K562 (cell line): ENCODE data around the gene SLC25A45. TPM values are rescaled to one million over a fixed set of nuclear protein-coding genes. Genes with fewer than 3 reads are reported as not detected.

Experiments
- CBFB ChIP-seq: sonication (generic); formaldehyde crosslinking; IDR thresholded peaks from 2 replicates; pipeline ENCODE4 v1.4.0; 2020; ENCODE audit warnings: mild to moderate bottlenecking, missing genetic modification reagents
- CEBPB ChIP-seq: fragments of 450-650 bp; IDR thresholded peaks from 2 replicates; pipeline ENCODE4 v1.6.1; 2016; ENCODE audit warnings: missing genetic modification characterization, missing compliant biosample characterization
- ERF ChIP-seq: fragments of 450-650 bp; formaldehyde crosslinking; IDR thresholded peaks from 2 replicates; pipeline ENCODE4 v1.4.0; 2020; ENCODE audit warnings: mild to moderate bottlenecking, mixed read lengths
- FUS ChIP-seq: fragments of 200-400 bp; formaldehyde crosslinking; optimal IDR thresholded peaks from 2 replicates; pipeline ENCODE3; 2017; ENCODE audit warnings: low read depth, low read length
- GTF2E2 ChIP-seq: fragments of 200-800 bp; sonication (Bioruptor generic); IDR thresholded peaks from 2 replicates; pipeline ENCODE4 v1.6.1; 2016; ENCODE audit warnings: missing genetic modification characterization, missing compliant biosample characterization
- IFI16 ChIP-seq: fragments of 250-450 bp; sonication (Bioruptor Pico); IDR thresholded peaks from 2 replicates; pipeline ENCODE4 v2.1.2; 2022; ENCODE audit warnings: mild to moderate bottlenecking, inconsistent platforms
- KDM5B ChIP-seq: fragments of 200-600 bp; sonication (generic); IDR thresholded peaks from 2 replicates; pipeline ENCODE4 v1.6.1; 2012; ENCODE audit warnings: low read depth, mild to moderate bottlenecking, moderate library complexity, low read length, control low read depth, inconsistent platforms; ENCODE audit not compliant: insufficient replicate concordance
- KLF1 ChIP-seq: fragments of 450-650 bp; IDR thresholded peaks from 2 replicates; pipeline ENCODE4 v1.6.1; 2016; ENCODE audit warnings: missing genetic modification characterization, missing compliant biosample characterization
- MBD2 ChIP-seq: sonication (generic); IDR thresholded peaks from 2 replicates; pipeline ENCODE4 v1.6.1; 2016; ENCODE audit warnings: low read depth, borderline replicate concordance
- NEUROD1 ChIP-seq: fragments of 150-350 bp; IDR thresholded peaks from 2 replicates; pipeline ENCODE4 v1.6.1; 2014; ENCODE audit warnings: borderline replicate concordance, low read length, low read depth; ENCODE audit not compliant: partially characterized antibody
- POLR2H ChIP-seq: IDR thresholded peaks from 2 replicates; pipeline ENCODE4 v1.6.1; 2016; ENCODE audit warnings: missing genetic modification characterization, low read depth, mild to moderate bottlenecking, control low read depth, missing compliant biosample characterization, moderate library complexity
- RBM22 ChIP-seq: fragments of 200-400 bp; formaldehyde crosslinking; IDR thresholded peaks from 2 replicates; pipeline ENCODE4 v1.6.1; 2018; ENCODE audit warnings: low read length, low read depth; ENCODE audit not compliant: poor library complexity, severe bottlenecking
- SIN3A ChIP-seq, 2 experiments: fragments of 150-350 bp in 1 of 2; IDR thresholded peaks; 2 replicates each; pipeline ENCODE4 v1.6.1; 2011 to 2016; ENCODE audit warnings: borderline replicate concordance in 2 of 2, low read depth in 2 of 2, low read length in 2 of 2, mild to moderate bottlenecking in 2 of 2, moderate library complexity in 2 of 2; ENCODE audit not compliant: control insufficient read depth in 1 of 2
- SREBF2 ChIP-seq: sonication (generic); formaldehyde crosslinking; IDR thresholded peaks from 2 replicates; pipeline ENCODE4 v1.4.0; 2020; ENCODE audit warnings: mild to moderate bottlenecking, missing genetic modification reagents
- THAP12 ChIP-seq: fragments of 250-450 bp; sonication (Bioruptor Pico); IDR thresholded peaks from 2 replicates; pipeline ENCODE4 v1.9.0; 2021; ENCODE audit warnings: mild to moderate bottlenecking, inconsistent platforms
- TRIM28 ChIP-seq: fragments of 450-650 bp; IDR thresholded peaks from 2 replicates; pipeline ENCODE4 v1.6.1; 2017
- ZBTB1 ChIP-seq: sonication (generic); formaldehyde crosslinking; IDR thresholded peaks from 2 replicates; pipeline ENCODE4 v1.8.1; 2023; ENCODE audit warnings: missing genetic modification reagents, low read depth, mild to moderate bottlenecking, borderline replicate concordance
- ZBTB7A ChIP-seq: IDR thresholded peaks from 2 replicates; pipeline ENCODE4 v1.6.1; 2011; ENCODE audit warnings: low read depth, mild to moderate bottlenecking, low read length, moderate library complexity, borderline replicate concordance; ENCODE audit not compliant: control insufficient read depth
- ZNF583 ChIP-seq: fragments of 250-450 bp; sonication (Bioruptor Pico); IDR thresholded peaks from 2 replicates; pipeline ENCODE4 v1.4.0; 2020
- ZNF668 ChIP-seq: fragments of 250-450 bp; sonication (Bioruptor Pico); IDR thresholded peaks from 2 replicates; pipeline ENCODE4 v1.8.0; 2022; ENCODE audit warnings: mild to moderate bottlenecking, inconsistent platforms
- ZSCAN32 ChIP-seq: fragments of 450-650 bp; formaldehyde crosslinking; IDR thresholded peaks from 2 replicates; pipeline ENCODE4 v1.4.0; 2020; ENCODE audit warnings: mild to moderate bottlenecking, moderate library complexity
- polyA plus RNA-seq, 8 experiments: library from polyadenylated mRNA; depleted of rRNA in 4 of 8; stranded (reverse) in 5 of 8; unstranded in 3 of 8; fragments of >200 nt; fragmentation: Nextera tagmentation in 2 of 8; fragmentation: Illumina TruSeq in 1 of 8; extraction: Ambion mirVana in 2 of 8; extraction: Trizol in 1 of 8; gene quantifications; 2 replicates each; pipeline versions ENCODE4 v1.2.1 to v1.2.3, GENCODE V29; 2011 to 2014; ENCODE audit warnings: inconsistent platforms in 1 of 8, missing spikeins in 1 of 8
- total RNA-seq, 7 experiments: library from RNA; depleted of rRNA in 6 of 7; stranded (reverse); fragments of >200 nt in 6 of 7; fragmentation: Illumina TruSeq in 2 of 7; extraction: Trizol in 2 of 7; gene quantifications; 2 replicates each; pipeline versions ENCODE4 v1.2.1 to v1.2.3, GENCODE V29; 2011 to 2021; ENCODE audit warnings: low replicate concordance in 1 of 7
- TF ChIP-seq, protein P1 (sequence below): sonication (generic); formaldehyde crosslinking; IDR thresholded peaks from 2 replicates; pipeline ENCODE4 v1.8.0; 2022; ENCODE audit warnings: mild to moderate bottlenecking, missing genetic modification reagents

The SLC25A45 gene
- total and polyA plus RNA-seq, 9 of the 15 experiments (the other 6 are each of a cell fraction or from before 2014, with no cell fraction given): 0.15 to 2.3 (median 0.68) TPM

DNA sequence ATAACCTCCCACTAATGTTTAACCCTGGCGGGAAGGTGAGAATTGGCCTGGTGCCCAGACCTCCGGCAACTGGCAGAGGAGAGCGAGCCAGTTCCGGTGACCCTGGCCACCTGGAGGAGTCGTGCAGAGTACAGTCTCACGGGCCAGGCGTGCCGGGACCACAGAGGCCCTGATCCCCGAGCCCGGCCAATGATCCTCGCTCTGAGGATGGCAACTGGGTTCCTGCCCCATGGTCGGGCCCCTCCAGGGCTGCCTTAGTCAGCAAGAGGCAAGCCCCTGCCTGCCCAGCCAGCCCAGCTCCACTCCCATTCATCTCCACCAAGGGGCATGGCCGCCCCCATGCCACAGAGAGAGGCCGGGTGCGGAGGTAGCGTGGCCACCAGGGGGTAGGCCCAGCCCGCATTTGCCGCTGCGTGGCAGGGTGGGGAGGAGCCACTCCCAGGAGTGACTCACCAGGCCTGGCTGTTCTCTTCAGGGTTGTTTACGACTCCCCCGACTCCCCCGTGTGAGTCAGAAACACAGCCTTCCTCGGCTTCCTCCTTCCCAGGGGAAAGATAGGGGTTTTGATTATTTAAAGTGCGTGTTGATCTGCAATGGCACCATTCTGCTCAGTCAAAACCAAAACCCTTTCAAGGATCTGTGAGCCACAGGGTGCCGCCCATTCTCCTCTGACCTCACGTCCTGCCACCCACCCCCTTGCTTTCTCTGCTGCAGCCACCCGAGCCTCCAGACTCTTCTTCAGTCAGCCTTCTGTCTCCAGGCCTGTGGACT lies at the start of gene SLC25A45 (continued):
- TF ChIP-seq, protein P1, sequence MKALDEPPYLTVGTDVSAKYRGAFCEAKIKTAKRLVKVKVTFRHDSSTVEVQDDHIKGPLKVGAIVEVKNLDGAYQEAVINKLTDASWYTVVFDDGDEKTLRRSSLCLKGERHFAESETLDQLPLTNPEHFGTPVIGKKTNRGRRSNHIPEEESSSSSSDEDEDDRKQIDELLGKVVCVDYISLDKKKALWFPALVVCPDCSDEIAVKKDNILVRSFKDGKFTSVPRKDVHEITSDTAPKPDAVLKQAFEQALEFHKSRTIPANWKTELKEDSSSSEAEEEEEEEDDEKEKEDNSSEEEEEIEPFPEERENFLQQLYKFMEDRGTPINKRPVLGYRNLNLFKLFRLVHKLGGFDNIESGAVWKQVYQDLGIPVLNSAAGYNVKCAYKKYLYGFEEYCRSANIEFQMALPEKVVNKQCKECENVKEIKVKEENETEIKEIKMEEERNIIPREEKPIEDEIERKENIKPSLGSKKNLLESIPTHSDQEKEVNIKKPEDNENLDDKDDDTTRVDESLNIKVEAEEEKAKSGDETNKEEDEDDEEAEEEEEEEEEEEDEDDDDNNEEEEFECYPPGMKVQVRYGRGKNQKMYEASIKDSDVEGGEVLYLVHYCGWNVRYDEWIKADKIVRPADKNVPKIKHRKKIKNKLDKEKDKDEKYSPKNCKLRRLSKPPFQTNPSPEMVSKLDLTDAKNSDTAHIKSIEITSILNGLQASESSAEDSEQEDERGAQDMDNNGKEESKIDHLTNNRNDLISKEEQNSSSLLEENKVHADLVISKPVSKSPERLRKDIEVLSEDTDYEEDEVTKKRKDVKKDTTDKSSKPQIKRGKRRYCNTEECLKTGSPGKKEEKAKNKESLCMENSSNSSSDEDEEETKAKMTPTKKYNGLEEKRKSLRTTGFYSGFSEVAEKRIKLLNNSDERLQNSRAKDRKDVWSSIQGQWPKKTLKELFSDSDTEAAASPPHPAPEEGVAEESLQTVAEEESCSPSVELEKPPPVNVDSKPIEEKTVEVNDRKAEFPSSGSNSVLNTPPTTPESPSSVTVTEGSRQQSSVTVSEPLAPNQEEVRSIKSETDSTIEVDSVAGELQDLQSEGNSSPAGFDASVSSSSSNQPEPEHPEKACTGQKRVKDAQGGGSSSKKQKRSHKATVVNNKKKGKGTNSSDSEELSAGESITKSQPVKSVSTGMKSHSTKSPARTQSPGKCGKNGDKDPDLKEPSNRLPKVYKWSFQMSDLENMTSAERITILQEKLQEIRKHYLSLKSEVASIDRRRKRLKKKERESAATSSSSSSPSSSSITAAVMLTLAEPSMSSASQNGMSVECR (CRISPR knock-in tag): peak; percentile 90
- peak; percentile 40 for TF ChIP-seq ZBTB7A
- TF ChIP-seq FUS: no peak
- TF ChIP-seq NEUROD1: peak; percentile 80
- TF ChIP-seq ZNF668 (CRISPR knock-in tag): no peak
- TF ChIP-seq MBD2: peak; percentile 78
- no peak for TF ChIP-seq CEBPB (tag)
- TF ChIP-seq SIN3A (IDR thresholded peaks at IDR 0.05; ENCODE audit: borderline replicate concordance in 2 of 2, control insufficient read depth in 1 of 2, low read depth in 2 of 2, low read length in 2 of 2): 0 out of 4 replicates have a peak, but pooled peaks of 1 of the 2 experiments have one; percentile 57
- TF ChIP-seq KLF1 (tag): peak; percentile 88
- peak; percentile 87 for TF ChIP-seq ZBTB1 (CRISPR knock-in tag)
- peak; percentile 34; the same call in 1 of the 2 replicates for TF ChIP-seq THAP12 (CRISPR knock-in tag)
- peak; percentile 33 for TF ChIP-seq RBM22
- peak; percentile 88 for TF ChIP-seq ZNF583 (CRISPR knock-in tag)
- peak; percentile 93 for TF ChIP-seq CBFB
- peak; percentile 30; the same call in 1 of the 2 replicates for TF ChIP-seq ZSCAN32
- peak; percentile 56; the same call in 1 of the 2 replicates for TF ChIP-seq GTF2E2 (tag)
- TF ChIP-seq POLR2H (tag): no peak
- TF ChIP-seq TRIM28: no peak
- TF ChIP-seq KDM5B: peak; percentile 70
- TF ChIP-seq ERF (CRISPR knock-in tag): 0 out of 2 replicates have a peak, but pooled peaks have one; percentile 66
- TF ChIP-seq IFI16 (CRISPR knock-in tag): 0 out of 2 replicates have a peak, but pooled peaks have one; percentile 15
- 0 out of 2 replicates have a peak, but pooled peaks have one; percentile 29 for TF ChIP-seq SREBF2 (CRISPR knock-in tag)
